ENCODE measurements around the gene LPCAT1. TPM values are rescaled to one million over a fixed set of nuclear protein-coding genes. Genes with fewer than 3 reads are reported as not detected.

LPCAT1 gene
- total RNA-seq, 1 donor from 2014 or later, result 74.8 TPM

- H3K9me3 Mint-ChIP-seq, result no peaks in the 10 kb centered on the region
- no peaks in the 10 kb centered on the region for H3K4me1 Mint-ChIP-seq
- no peak overlapping the region for H3K4me3 Mint-ChIP-seq
- no peaks in the 10 kb centered on the region for H3K36me3 Mint-ChIP-seq
- TF ChIP-seq CTCF (IDR thresholded peaks at IDR 0.05; ENCODE audit: unreplicated experiment), result no peak
- H3K27me3 Mint-ChIP-seq (ENCODE audit: low read depth), result peaks cover 5% of the 10 kb centered on the region
- DNase-seq (ENCODE audit: low spot score in 2 of 2, unreplicated experiment in 2 of 2), result no peak
- no peak overlapping the region for H3K27ac Mint-ChIP-seq
Observed at GRCh38 chr5:1555011-1555807, 31.4 kb upstream of the LPCAT1 start.

GRCh38 chr5:1554410-1554967 lies 30.7 kb upstream of the LPCAT1 start:
- no peaks in the 10 kb centered on the region for H3K36me3 Mint-ChIP-seq
- peaks cover 7% of the 10 kb centered on the region for H3K27me3 Mint-ChIP-seq (ENCODE audit: low read depth)
- H3K4me3 Mint-ChIP-seq, result no peak overlapping the region
- no peak for TF ChIP-seq CTCF (IDR thresholded peaks at IDR 0.05; ENCODE audit: unreplicated experiment)
- H3K27ac Mint-ChIP-seq, result no peak overlapping the region
- no peaks in the 10 kb centered on the region for H3K9me3 Mint-ChIP-seq
- no peak for DNase-seq (ENCODE audit: low spot score in 2 of 2, unreplicated experiment in 2 of 2)
- H3K4me1 Mint-ChIP-seq, result no peaks in the 10 kb centered on the region

- H3K27me3 Mint-ChIP-seq (ENCODE audit: low read depth), result peaks cover 14% of the 10 kb centered on the region
- no peak for DNase-seq (ENCODE audit: low spot score in 2 of 2, unreplicated experiment in 2 of 2)
- H3K9me3 Mint-ChIP-seq, result no peaks in the 10 kb centered on the region
- no peak for TF ChIP-seq CTCF (IDR thresholded peaks at IDR 0.05; ENCODE audit: unreplicated experiment)
- no peaks in the 10 kb centered on the region for H3K4me1 Mint-ChIP-seq
- H3K27ac Mint-ChIP-seq, result no peak overlapping the region
- H3K36me3 Mint-ChIP-seq, result no peaks in the 10 kb centered on the region
- no peak overlapping the region for H3K4me3 Mint-ChIP-seq
Observed at GRCh38 chr5:1553539-1554409, 30.0 kb upstream of the LPCAT1 start.

DNA sequence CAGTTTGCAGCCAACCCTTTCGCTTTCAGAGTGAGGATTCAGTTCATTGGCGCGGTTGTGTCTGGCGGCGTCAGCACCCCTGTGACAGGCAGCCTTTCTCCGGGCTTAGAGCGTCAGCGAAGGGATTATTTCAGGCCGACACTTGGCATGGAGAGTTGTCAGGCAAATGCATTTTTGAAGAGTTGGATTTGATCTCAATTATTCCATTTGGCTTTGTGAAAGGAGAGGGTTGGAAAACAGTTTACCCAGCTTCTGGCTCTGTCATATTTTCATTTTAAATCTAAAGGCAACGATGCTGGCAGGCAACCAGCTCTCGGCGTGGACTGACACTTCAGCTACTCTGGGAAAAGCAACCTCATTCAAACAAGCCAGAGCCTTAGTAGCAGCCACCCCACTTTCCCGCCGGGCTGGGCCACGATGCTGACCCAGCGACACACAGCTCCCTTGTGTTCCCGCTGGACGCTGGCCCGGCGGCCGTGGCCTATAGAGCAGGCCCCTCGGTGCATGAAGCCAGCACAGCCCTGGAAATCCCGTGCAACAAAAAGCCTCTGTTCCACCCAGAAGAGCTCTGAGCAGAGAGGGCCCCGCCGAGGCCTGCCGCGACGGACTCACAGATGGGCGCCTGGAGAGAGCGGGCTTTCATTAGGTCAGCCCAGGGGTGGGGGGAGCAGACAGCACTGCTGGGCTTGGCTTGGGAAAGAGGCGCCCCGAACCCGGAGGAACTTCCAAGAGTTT lies 28.9 kb upstream of the LPCAT1 start:
- Mint-ChIP-seq H3K27me3 (ENCODE audit: low read depth) (peaks cover 20% of the 10 kb centered on the region), H3K4me1 (no peaks in the 10 kb centered on the region), H3K27ac (no peak overlapping the region), H3K4me3 (no peak overlapping the region), H3K36me3 (no peaks in the 10 kb centered on the region), H3K9me3 (no peaks in the 10 kb centered on the region)
- no peak for TF ChIP-seq CTCF (IDR thresholded peaks at IDR 0.05; ENCODE audit: unreplicated experiment)
- DNase-seq (ENCODE audit: low spot score in 2 of 2, unreplicated experiment in 2 of 2), result no peak

Data from mesothelial cell of epicardium (in vitro differentiated cells).